ENCODE measurements around the gene OSBPL9. TPM values are rescaled to one million over a fixed set of nuclear protein-coding genes. Genes with fewer than 3 reads are reported as not detected.

OSBPL9 gene
- polyA plus RNA-seq, 1 donor (not counting 4 experiments of a cell fraction or from before 2014, with no cell fraction given) = 62.7 TPM

GRCh38 chr1:51716746-51717145 is 99.9 kb downstream of the OSBPL9 start:
- no peaks in the 10 kb centered on the region for H3K36me3 ChIP-seq (ENCODE audit: control insufficient read depth in 2 of 2, extremely low read depth in 1 of 2, insufficient read depth in 2 of 2, low read length in 2 of 2)
- H3K9me3 ChIP-seq (ENCODE audit: control insufficient read depth, low read depth, low read length) = no peaks in the 10 kb centered on the region
- H3K27ac ChIP-seq (ENCODE audit: control insufficient read depth, insufficient read depth, low read length) = no peak overlapping the region
- no peaks in the 10 kb centered on the region for H3K4me1 ChIP-seq (ENCODE audit: control insufficient read depth, extremely low read depth, insufficient read depth, low read length)
- dilution Hi-C loops (cut with MboI; ENCODE audit: extremely low pct_ligation_motif_present, low sequenced_read_pairs) = no loop called here
- H3K27me3 ChIP-seq (ENCODE audit: control insufficient read depth, extremely low read depth, insufficient read depth, low read length) = no peaks in the 10 kb centered on the region
- no peaks in the 10 kb centered on the region for H3K9me1 ChIP-seq (ENCODE audit: control insufficient read depth, extremely low read depth, insufficient read depth, low read length)
- DNase-seq (ENCODE audit: low read depth, low spot score) = no peak
- H2AFZ ChIP-seq (ENCODE audit: control insufficient read depth, low read length) = no peak overlapping the region
- H4K20me1 ChIP-seq (ENCODE audit: control insufficient read depth, extremely low read depth, insufficient read depth, low read length) = no peaks in the 10 kb centered on the region
- no peak overlapping the region for H3K4me3 ChIP-seq (ENCODE audit: control insufficient read depth in 2 of 3, extremely low read depth in 1 of 3, insufficient read depth in 2 of 3, low read depth in 1 of 3, low read length in 3 of 3)
- H3K79me2 ChIP-seq (ENCODE audit: control insufficient read depth, insufficient read depth, low read length) = no peaks in the 10 kb centered on the region
- TF ChIP-seq EZH2 (IDR thresholded peaks at IDR 0.05; ENCODE audit: low read length) = no peak
- no peak for TF ChIP-seq CTCF (optimal IDR thresholded peaks at IDR 0.05 in 1 of 3, IDR thresholded peaks at IDR 0.05 in 1 of 3, conservative IDR thresholded peaks at IDR 0.05 in 1 of 3; ENCODE audit: extremely low read depth in 1 of 3, insufficient read depth in 2 of 3, low read length in 3 of 3)
- FAIRE-seq = no peak
- H3K4me2 ChIP-seq (ENCODE audit: control insufficient read depth, extremely low read depth, insufficient read depth, low read depth, low read length) = no peak overlapping the region
- no peak overlapping the region for H3K9ac ChIP-seq (ENCODE audit: control insufficient read depth, extremely low read depth, insufficient read depth, low read length)

GRCh38 chr1:51717842-51718241 is 101.0 kb downstream of the OSBPL9 start:
- DNase-seq (ENCODE audit: low read depth, low spot score) (no peak), FAIRE-seq (no peak)
- Histone ChIP-seq H3K4me1 (ENCODE audit: control insufficient read depth, extremely low read depth, insufficient read depth, low read length) (no peaks in the 10 kb centered on the region), H3K27ac (ENCODE audit: control insufficient read depth, insufficient read depth, low read length) (no peak overlapping the region), H3K4me3 (ENCODE audit: control insufficient read depth in 2 of 3, extremely low read depth in 1 of 3, insufficient read depth in 2 of 3, low read depth in 1 of 3, low read length in 3 of 3) (no peak overlapping the region), H4K20me1 (ENCODE audit: control insufficient read depth, extremely low read depth, insufficient read depth, low read length) (no peaks in the 10 kb centered on the region), H3K9ac (ENCODE audit: control insufficient read depth, extremely low read depth, insufficient read depth, low read length) (no peak overlapping the region), H3K79me2 (ENCODE audit: control insufficient read depth, insufficient read depth, low read length) (no peaks in the 10 kb centered on the region), H3K9me3 (ENCODE audit: control insufficient read depth, low read depth, low read length) (no peaks in the 10 kb centered on the region), H3K36me3 (ENCODE audit: control insufficient read depth in 2 of 2, extremely low read depth in 1 of 2, insufficient read depth in 2 of 2, low read length in 2 of 2) (no peaks in the 10 kb centered on the region), H3K27me3 (ENCODE audit: control insufficient read depth, extremely low read depth, insufficient read depth, low read length) (no peaks in the 10 kb centered on the region), H3K9me1 (ENCODE audit: control insufficient read depth, extremely low read depth, insufficient read depth, low read length) (no peaks in the 10 kb centered on the region), H2AFZ (ENCODE audit: control insufficient read depth, low read length) (no peak overlapping the region), H3K4me2 (ENCODE audit: control insufficient read depth, extremely low read depth, insufficient read depth, low read depth, low read length) (no peak overlapping the region)
- dilution Hi-C loops (cut with MboI; ENCODE audit: extremely low pct_ligation_motif_present, low sequenced_read_pairs) = no loop called here
- TF ChIP-seq CTCF (optimal IDR thresholded peaks at IDR 0.05 in 1 of 3, IDR thresholded peaks at IDR 0.05 in 1 of 3, conservative IDR thresholded peaks at IDR 0.05 in 1 of 3; ENCODE audit: extremely low read depth in 1 of 3, insufficient read depth in 2 of 3, low read length in 3 of 3) (no peak), EZH2 (IDR thresholded peaks at IDR 0.05; ENCODE audit: low read length) (no peak)

Measured in keratinocyte (primary cell).